HepG2 (cell line): Measurements from ENCODE around the gene CCDC83. TPM values are rescaled to one million over a fixed set of nuclear protein-coding genes. Genes with fewer than 3 reads are reported as not detected.
A peak's percentile ranks its signal among the peaks of the same experiment; 100 is the strongest.

Experiments
- ARNT2 ChIP-seq: sonication (generic); formaldehyde crosslinking; IDR thresholded peaks from 2 replicates; pipeline ENCODE4 v1.8.0; 2022; ENCODE audit warnings: mild to moderate bottlenecking, low read depth, missing genetic modification reagents, moderate library complexity
- DNMT3B ChIP-seq: conservative IDR thresholded peaks from 2 replicates; pipeline ENCODE4 v1.6.1; 2016; ENCODE audit warnings: missing biosample characterization, control low read depth
- GPN1 ChIP-seq: sonication (generic); formaldehyde crosslinking; IDR thresholded peaks from 2 replicates; pipeline ENCODE4 v1.5.1; 2020; ENCODE audit warnings: missing genetic modification reagents, borderline replicate concordance
- HNRNPLL ChIP-seq: fragments of 200-400 bp; formaldehyde crosslinking; IDR thresholded peaks from 2 replicates; pipeline ENCODE4 v1.6.1; 2017; ENCODE audit warnings: mild to moderate bottlenecking, low read depth, low read length; ENCODE audit not compliant: poor library complexity, severe bottlenecking
- JUNB ChIP-seq: sonication (generic); formaldehyde crosslinking; IDR thresholded peaks from 2 replicates; pipeline ENCODE4 v1.8.0; 2022; ENCODE audit warnings: missing genetic modification reagents, mild to moderate bottlenecking, borderline replicate concordance
- NBN ChIP-seq: fragments of 450-650 bp; conservative IDR thresholded peaks from 2 replicates; pipeline ENCODE4 v1.6.1; 2017
- RXRB ChIP-seq: IDR thresholded peaks from 2 replicates; pipeline ENCODE4 v1.6.1; 2016; ENCODE audit warnings: borderline replicate concordance, missing genetic modification reagents, missing compliant biosample characterization
- SMAD9 ChIP-seq: sonication (generic); formaldehyde crosslinking; IDR thresholded peaks from 2 replicates; pipeline ENCODE4 v1.5.1; 2020; ENCODE audit warnings: mild to moderate bottlenecking, missing genetic modification reagents
- TAF15 ChIP-seq: fragments of 200-400 bp; formaldehyde crosslinking; IDR thresholded peaks from one replicate; pipeline ENCODE4 v1.6.1; 2018; ENCODE audit warnings: mild to moderate bottlenecking, low read depth, low read length; ENCODE audit not compliant: poor library complexity, severe bottlenecking
- ZNF224 ChIP-seq: sonication (generic); formaldehyde crosslinking; IDR thresholded peaks from 2 replicates; pipeline ENCODE4 v1.5.0; 2020; ENCODE audit warnings: mild to moderate bottlenecking, missing genetic modification reagents
- ZNF292 ChIP-seq: sonication (generic); formaldehyde crosslinking; IDR thresholded peaks from 2 replicates; pipeline ENCODE4 v1.8.1; 2022; ENCODE audit warnings: mild to moderate bottlenecking, low read depth, missing genetic modification reagents, borderline replicate concordance
- ZNF407 ChIP-seq: sonication (generic); formaldehyde crosslinking; IDR thresholded peaks from one replicate; pipeline ENCODE4 v1.5.1; 2020; ENCODE audit warnings: mild to moderate bottlenecking, missing genetic modification reagents; ENCODE audit errors: not compliant biosample characterization
- ZNF512 ChIP-seq: sonication (generic); formaldehyde crosslinking; IDR thresholded peaks from 2 replicates; pipeline ENCODE4 v1.4.0; 2020; ENCODE audit warnings: mild to moderate bottlenecking, missing genetic modification reagents
- ZNF609 ChIP-seq: sonication (generic); formaldehyde crosslinking; IDR thresholded peaks from 2 replicates; pipeline ENCODE4 v1.4.0; 2020; ENCODE audit warnings: mild to moderate bottlenecking, missing genetic modification reagents, borderline replicate concordance
- ZNF713 ChIP-seq: sonication (generic); formaldehyde crosslinking; IDR thresholded peaks from 2 replicates; pipeline ENCODE4 v1.4.0; 2020; ENCODE audit warnings: mild to moderate bottlenecking, missing genetic modification reagents
- ZNF724P ChIP-seq: sonication (generic); formaldehyde crosslinking; IDR thresholded peaks from 2 replicates; pipeline ENCODE4 v1.8.0; 2022; ENCODE audit warnings: missing genetic modification reagents, borderline replicate concordance
- polyA plus RNA-seq, 8 experiments: library from polyadenylated mRNA; depleted of rRNA in 3 of 8; stranded (reverse) in 7 of 8; unstranded in 1 of 8; fragments of >200 nt; fragmentation: Illumina TruSeq in 4 of 8; extraction: Trizol in 4 of 8; gene quantifications; 2 replicates each; pipeline versions ENCODE4 v1.2.1 to v1.2.3, GENCODE V29; 2011 to 2016; ENCODE audit warnings: low read depth in 4 of 8, missing spikeins in 1 of 8, mixed read lengths in 1 of 8; ENCODE audit not compliant: insufficient read depth in 1 of 8
- total RNA-seq, 5 experiments: library from RNA; depleted of rRNA; stranded (reverse); fragments of >200 nt; fragmentation: Illumina TruSeq; extraction: Trizol; gene quantifications; 2 replicates each; pipeline ENCODE4 v1.2.3, GENCODE V29; 2016; ENCODE audit warnings: low read depth in 1 of 5

Gene CCDC83
- total and polyA plus RNA-seq, 2 of the 13 experiments (the other 11 are each of a cell fraction or from before 2014, with no cell fraction given) = not detected

GRCh38 chr11:85923455-85923854, 68.3 kb downstream of the CCDC83 start (continued):
- no peak for TF ChIP-seq ZNF512
- TF ChIP-seq ZNF224 (CRISPR knock-in tag) = no peak
- TF ChIP-seq ZNF407 (CRISPR knock-in tag) = no peak
- no peak for TF ChIP-seq JUNB (CRISPR knock-in tag)
- TF ChIP-seq ARNT2 (CRISPR knock-in tag) = no peak
- 0 out of 2 replicates have a peak, but pooled peaks have one; percentile 25 for TF ChIP-seq ZNF292 (CRISPR knock-in tag)
- TF ChIP-seq TAF15 = no peak
- no peak for TF ChIP-seq DNMT3B (CRISPR knock-in tag)
- no peak for TF ChIP-seq HNRNPLL
- no peak for TF ChIP-seq ZNF713 (CRISPR knock-in tag)
- peak; percentile 88 for TF ChIP-seq ZNF609 (CRISPR knock-in tag)
- TF ChIP-seq RXRB (CRISPR knock-in tag) = peak; percentile 89
- TF ChIP-seq GPN1 = no peak
- TF ChIP-seq SMAD9 (CRISPR knock-in tag) = no peak
- TF ChIP-seq ZNF724P (CRISPR knock-in tag) = no peak
- no peak for TF ChIP-seq NBN
